Hepatocyte (in vitro differentiated cells): ENCODE data around the gene MYBPC2. TPM values are rescaled to one million over a fixed set of nuclear protein-coding genes. Genes with fewer than 3 reads are reported as not detected.

Experiments
- DNase-seq: peaks from one replicate; pipeline ENCODE4 v3.0.0-alpha.2; 2016; ENCODE audit warnings: low spot score
- H2AFZ ChIP-seq: fragments of 200-600 bp; sonication (generic); 2 replicates; pipeline ENCODE4 v1.6.0; 2016; ENCODE audit warnings: antibody characterized with exemption, mild to moderate bottlenecking
- H3K27ac ChIP-seq: fragments of 200-600 bp; sonication (generic); 2 replicates; pipeline ENCODE4 v1.5.1; 2016; ENCODE audit warnings: mild to moderate bottlenecking
- H3K27me3 ChIP-seq: fragments of 200-600 bp; sonication (generic); 2 replicates; pipeline ENCODE4 v1.6.1; 2016
- H3K36me3 ChIP-seq: fragments of 200-600 bp; sonication (generic); replicated peaks from 2 replicates; pipeline ENCODE4 v1.5.1; 2016; ENCODE audit warnings: low read depth; ENCODE audit not compliant: insufficient read depth
- H3K4me1 ChIP-seq: fragments of 200-600 bp; sonication (generic); 2 replicates; pipeline ENCODE4 v1.5.1; 2016; ENCODE audit warnings: mild to moderate bottlenecking, moderate library complexity; ENCODE audit not compliant: insufficient read depth
- H3K4me2 ChIP-seq: fragments of 200-600 bp; sonication (generic); 2 replicates; pipeline ENCODE4 v1.6.0; 2016
- H3K4me3 ChIP-seq: fragments of 200-600 bp; sonication (generic); 2 replicates; pipeline ENCODE4 v1.5.1; 2016; ENCODE audit warnings: mild to moderate bottlenecking
- H3K79me2 ChIP-seq: fragments of 200-600 bp; sonication (generic); 2 replicates; pipeline ENCODE4 v1.6.0; 2017; ENCODE audit warnings: mild to moderate bottlenecking
- H3K9me2 ChIP-seq: fragments of 200-600 bp; sonication (generic); replicated peaks from 2 replicates; pipeline ENCODE4 v1.6.0; 2017; ENCODE audit warnings: mild to moderate bottlenecking; ENCODE audit not compliant: insufficient read depth
- H3K9me3 ChIP-seq: fragments of 200-600 bp; sonication (generic); 2 replicates; pipeline ENCODE4 v1.5.1; 2016; ENCODE audit warnings: low read depth, mild to moderate bottlenecking
- H4K20me1 ChIP-seq: fragments of 200-600 bp; sonication (generic); 2 replicates; pipeline ENCODE4 v1.6.0; 2016; ENCODE audit warnings: mild to moderate bottlenecking; ENCODE audit not compliant: insufficient read depth, poor library complexity, severe bottlenecking
- CTCF ChIP-seq: fragments of 200-600 bp; sonication (generic); IDR thresholded peaks from 2 replicates; pipeline ENCODE4 v1.5.1; 2016; ENCODE audit warnings: antibody characterized with exemption, mild to moderate bottlenecking; ENCODE audit not compliant: poor library complexity
- EZH2 ChIP-seq: fragments of 200-600 bp; sonication (generic); IDR thresholded peaks from 2 replicates; pipeline ENCODE4 v1.6.1; 2016; ENCODE audit warnings: antibody characterized with exemption, mild to moderate bottlenecking, borderline replicate concordance
- EZH2phosphoT487 ChIP-seq: fragments of 200-600 bp; sonication (generic); IDR thresholded peaks from one replicate; pipeline ENCODE4 v1.6.1; 2018; ENCODE audit warnings: antibody characterized with exemption, mild to moderate bottlenecking, low read depth, moderate library complexity; ENCODE audit not compliant: unreplicated experiment, severe bottlenecking
- WGBS: methylation state at CpG from one replicate; pipeline ENCODE4 v1.1.6; 2016; ENCODE audit warnings: low lambda C conversion rate; ENCODE audit errors: missing lambda C conversion rate; 5-methylcytosine and 5-hydroxymethylcytosine counted together
- polyA plus RNA-seq: library from polyadenylated mRNA; unstranded; fragments of >200 nt; fragmentation: Nextera tagmentation; extraction: Ambion mirVana; gene quantifications from 2 replicates; pipeline ENCODE4 v1.2.1, GENCODE V29; 2016
- total RNA-seq: library from RNA; depleted of rRNA; stranded (reverse); fragments of >200 nt; gene quantifications from 2 replicates; pipeline ENCODE4 v1.2.3, GENCODE V29; 2014

MYBPC2 gene
- total and polyA plus RNA-seq, 2 experiments from 2014 or later: 0.07 TPM; not detected in 1

GRCh38 chr19:50392759-50393158, 39.9 kb upstream of the MYBPC2 start:
- no peak for TF ChIP-seq EZH2phosphoT487
- TF ChIP-seq EZH2: no peak
- TF ChIP-seq CTCF: no peak
- Histone ChIP-seq H3K79me2 (peaks cover 25% of the 10 kb centered on the region), H3K36me3 (no peaks in the 10 kb centered on the region), H4K20me1 (no peaks in the 10 kb centered on the region), H3K9me2 (no peaks in the 10 kb centered on the region), H3K4me3 (no peak overlapping the region), H3K27ac (no peak overlapping the region), H3K27me3 (no peaks in the 10 kb centered on the region), H3K4me1 (no peaks in the 10 kb centered on the region), H3K4me2 (no peak overlapping the region), H2AFZ (no peak overlapping the region), H3K9me3 (no peaks in the 10 kb centered on the region)
- 95% methylated on average over 5 of the region's 5 CpGs for WGBS
- no peak for DNase-seq

GRCh38 chr19:50393589-50393988, 39.1 kb upstream of the MYBPC2 start:
- no peak for TF ChIP-seq EZH2phosphoT487
- no peak for TF ChIP-seq CTCF
- no peak for TF ChIP-seq EZH2
- H2AFZ ChIP-seq: no peak overlapping the region
- H3K4me1 ChIP-seq: no peaks in the 10 kb centered on the region
- no peak overlapping the region for H3K27ac ChIP-seq
- H3K4me3 ChIP-seq: no peak overlapping the region
- H3K9me3 ChIP-seq: no peaks in the 10 kb centered on the region
- no peaks in the 10 kb centered on the region for H4K20me1 ChIP-seq
- WGBS: 91% methylated on average over 4 of the region's 4 CpGs
- H3K36me3 ChIP-seq: no peaks in the 10 kb centered on the region
- H3K79me2 ChIP-seq: peaks cover 17% of the 10 kb centered on the region
- no peak for DNase-seq
- H3K4me2 ChIP-seq: no peak overlapping the region
- H3K27me3 ChIP-seq: no peaks in the 10 kb centered on the region
- H3K9me2 ChIP-seq: no peaks in the 10 kb centered on the region

- no peaks in the 10 kb centered on the region for H3K4me1 ChIP-seq
- H3K9me2 ChIP-seq: no peaks in the 10 kb centered on the region
- no peaks in the 10 kb centered on the region for H3K36me3 ChIP-seq
- no peak overlapping the region for H2AFZ ChIP-seq
- DNase-seq: no peak
- H3K9me3 ChIP-seq: no peaks in the 10 kb centered on the region
- no peak overlapping the region for H3K27ac ChIP-seq
- H3K79me2 ChIP-seq: peaks cover 17% of the 10 kb centered on the region
- H3K4me3 ChIP-seq: no peak overlapping the region
- no peak overlapping the region for H3K4me2 ChIP-seq
- H4K20me1 ChIP-seq: no peaks in the 10 kb centered on the region
- TF ChIP-seq CTCF: no peak
- no peaks in the 10 kb centered on the region for H3K27me3 ChIP-seq
- 98% methylated on average over 9 of the region's 9 CpGs for WGBS
Observed at GRCh38 chr19:50394017-50394416, 38.7 kb upstream of the MYBPC2 start.

GRCh38 chr19:50398675-50399367, 33.9 kb upstream of the MYBPC2 start:
- Histone ChIP-seq H3K36me3 (no peaks in the 10 kb centered on the region), H2AFZ (no peak overlapping the region), H3K4me1 (no peaks in the 10 kb centered on the region), H3K4me3 (no peak overlapping the region), H3K27me3 (no peaks in the 10 kb centered on the region), H3K4me2 (no peak overlapping the region), H3K9me3 (no peaks in the 10 kb centered on the region), H3K9me2 (no peaks in the 10 kb centered on the region), H3K27ac (no peak overlapping the region), H4K20me1 (no peaks in the 10 kb centered on the region), H3K79me2 (peaks cover 5% of the 10 kb centered on the region)
- DNase-seq: no peak
- no peak for TF ChIP-seq CTCF
- 97% methylated on average over 13 of the region's 13 CpGs for WGBS
